WI38 (cell line): ENCODE measurements around the gene ST3GAL4.

Experiments
- H3K4me3 ChIP-seq: 2 replicates; pipeline ENCODE4 v1.5.1; 2011; ENCODE audit warnings: low read depth, mild to moderate bottlenecking, control low read depth, low read length
- CTCF ChIP-seq: IDR thresholded peaks from 2 replicates; pipeline ENCODE4 v1.5.1; 2012; ENCODE audit warnings: low read depth, mild to moderate bottlenecking, control low read depth, low read length

ST3GAL4 gene

DNA sequence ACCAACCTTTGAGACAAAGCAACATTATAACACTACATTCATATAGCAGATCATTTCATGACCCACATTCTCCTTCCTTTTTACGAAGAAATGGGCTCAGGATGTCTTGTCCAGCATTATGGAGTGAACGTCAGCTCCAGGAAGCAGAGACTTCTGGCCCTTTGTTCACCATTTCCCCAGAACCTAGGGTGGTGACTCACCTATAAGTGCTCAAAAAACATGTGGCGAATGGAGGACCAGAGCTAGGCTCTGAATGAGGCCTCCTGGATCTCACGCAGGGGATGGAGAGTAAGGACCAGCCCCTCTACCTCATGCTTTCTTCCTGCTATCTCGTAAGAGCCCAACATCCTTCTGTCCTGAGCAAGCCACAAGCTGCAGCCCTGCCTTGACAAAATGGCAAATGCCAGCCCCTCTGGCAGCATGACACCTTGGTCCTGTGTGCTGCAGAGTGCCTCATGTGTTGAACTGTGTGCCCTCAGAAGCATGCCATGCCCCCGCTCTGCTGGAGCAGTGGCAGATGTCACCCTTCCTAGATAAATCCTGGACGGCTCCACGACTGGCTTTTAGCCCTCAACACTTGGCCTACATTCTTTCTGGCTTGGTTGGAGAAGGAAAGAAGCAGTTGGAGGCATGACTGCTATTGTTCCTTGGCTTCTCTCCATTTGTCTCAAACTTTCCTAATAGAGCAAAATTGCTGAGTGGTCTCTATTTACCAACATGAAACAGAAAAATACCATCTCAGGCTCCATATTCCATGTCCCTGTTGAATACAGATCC, 6.5 kb upstream of the ST3GAL4 start:
- no peak overlapping the region for H3K4me3 ChIP-seq
- no peak for TF ChIP-seq CTCF

DNA sequence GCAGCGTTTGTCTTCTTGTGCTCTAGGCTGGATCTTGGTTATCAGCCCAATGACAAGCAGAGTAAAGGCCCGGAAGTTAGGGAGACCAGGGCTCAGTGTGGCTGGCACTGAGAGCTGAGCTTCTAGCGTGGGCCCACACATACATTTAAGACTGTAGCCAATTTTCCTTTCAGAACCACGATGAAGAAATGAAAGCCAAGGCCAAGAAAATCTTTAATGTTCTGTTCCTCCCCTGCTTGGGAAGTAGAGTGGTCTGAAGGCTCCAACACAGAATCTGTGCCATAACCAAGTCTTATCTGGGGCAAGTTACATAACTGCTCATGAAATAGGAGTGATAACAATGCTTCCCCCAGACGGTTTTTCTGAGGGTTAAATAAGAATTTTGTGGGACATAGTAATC, 4.7 kb upstream of the ST3GAL4 start:
- H3K4me3 ChIP-seq, result no peak overlapping the region
- no peak for TF ChIP-seq CTCF

DNA sequence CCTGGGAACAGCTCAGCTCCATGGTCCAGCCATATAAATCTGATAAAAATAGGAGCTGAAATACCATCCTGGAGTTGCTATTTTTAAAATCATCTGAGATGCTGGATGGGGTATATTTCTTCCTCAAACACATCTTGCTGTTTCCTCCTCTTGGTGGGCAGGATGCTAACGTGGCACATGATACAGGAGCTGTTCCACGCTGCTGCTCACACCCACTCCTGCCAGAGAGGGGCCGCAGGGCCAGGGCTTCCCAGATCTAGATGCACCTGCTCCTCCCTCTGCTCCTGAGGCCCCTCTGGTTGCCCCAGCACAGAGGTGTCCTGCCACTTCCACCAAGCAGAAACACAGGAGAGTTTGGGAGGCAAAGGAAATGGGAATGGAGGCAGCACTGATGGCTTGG, 3.3 kb upstream of the ST3GAL4 start:
- no peak overlapping the region for H3K4me3 ChIP-seq
- TF ChIP-seq CTCF, result no peak

GRCh38 chr11:126352934-126353801, 2.3 kb upstream of the ST3GAL4 start:
- no peak for TF ChIP-seq CTCF
- no peak overlapping the region for H3K4me3 ChIP-seq

DNA sequence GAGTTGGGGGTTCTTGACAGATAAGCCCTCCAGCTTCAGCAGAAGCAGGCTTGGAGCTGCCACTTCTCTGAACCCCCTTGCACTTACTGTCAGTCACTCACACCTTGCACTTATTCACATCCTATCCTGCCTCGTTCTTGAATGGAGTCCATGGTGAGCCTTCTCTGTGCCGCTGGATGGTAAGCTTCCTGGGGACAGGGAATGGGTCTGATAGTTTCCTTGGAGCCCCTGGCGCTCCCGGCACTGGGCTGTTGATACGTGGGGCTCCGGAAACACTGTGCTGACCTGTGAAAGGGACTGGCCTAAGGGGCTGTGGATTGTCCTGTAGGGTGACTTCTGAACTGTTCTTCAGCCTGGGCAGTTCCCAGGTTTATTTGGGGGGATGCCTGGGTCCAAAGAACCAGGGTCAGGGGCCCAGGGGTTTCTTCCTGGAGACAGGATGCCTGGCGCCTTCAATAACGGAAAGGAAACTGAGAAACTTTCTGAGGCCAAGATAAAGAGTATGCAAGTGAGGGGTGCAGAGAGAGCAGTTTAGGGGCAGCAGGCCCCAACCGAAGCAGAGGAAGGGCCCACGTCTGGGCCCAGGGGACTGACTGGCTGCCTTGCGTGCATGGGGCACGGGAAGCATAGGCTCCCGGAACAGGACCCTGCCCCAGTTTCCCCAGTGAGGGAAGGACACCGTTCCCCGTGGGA, 709 bp upstream of the ST3GAL4 start:
- no peak for TF ChIP-seq CTCF
- peak overlapping the region; percentile 85 for H3K4me3 ChIP-seq

GRCh38 chr11:126355926-126356897, 726 bp downstream of the ST3GAL4 start:
- no peak for TF ChIP-seq CTCF
- H3K4me3 ChIP-seq, result peak overlapping the region; percentile 85
